Measurements from ENCODE around the gene HACD4. TPM values are rescaled to one million over a fixed set of nuclear protein-coding genes. Genes with fewer than 3 reads are reported as not detected.

HACD4 gene
- total RNA-seq, 1 experiment from 2014 or later: 0.63 TPM

DNA sequence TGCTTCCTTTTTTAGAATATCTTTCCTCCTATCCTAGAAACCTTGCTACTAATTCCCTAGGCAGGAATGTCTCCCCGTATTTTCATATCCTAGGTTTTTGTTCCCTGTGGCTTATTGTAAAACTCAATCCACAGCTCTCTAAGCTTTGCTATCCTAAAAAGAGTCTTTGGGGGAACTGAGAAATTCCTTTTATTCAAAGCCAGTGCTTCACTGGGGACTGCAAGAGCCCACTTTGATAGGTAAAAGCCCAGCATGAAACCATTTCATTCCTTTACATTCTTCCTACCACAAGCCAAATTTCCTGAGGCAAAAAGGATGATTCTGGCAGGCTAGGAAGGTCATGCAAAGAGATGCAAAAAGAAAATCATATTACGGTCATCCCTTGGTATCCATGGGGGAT lies 5.8 kb upstream of the HACD4 start:
- H2AK5ac ChIP-seq (ENCODE audit: insufficient read length, low read length): no peak overlapping the region
- H4K91ac ChIP-seq (ENCODE audit: insufficient read length, low read depth, low read length): no peak overlapping the region
- no peak overlapping the region for H4K5ac ChIP-seq (ENCODE audit: insufficient read length, low read depth, low read length)
- H3T11ph ChIP-seq (ENCODE audit: low read length): no peak overlapping the region
- DNase-seq: no peak
- H3K9me3 ChIP-seq (ENCODE audit: control insufficient read depth, low read depth, low read length): no peaks in the 10 kb centered on the region
- no peak overlapping the region for H4K8ac ChIP-seq (replicated peaks; ENCODE audit: insufficient read length, low read depth, low read length)
- Mint-ChIP-seq H3K4me1 (peaks cover 15 to 17% of the 10 kb centered on the region in 2 experiments), H3K36me3 (ENCODE audit: insufficient read depth in 1 of 3, low read depth in 3 of 3) (no peaks in the 10 kb centered on the region), H3K27ac (no peak overlapping the region), H3K27me3 (ENCODE audit: low read depth) (peaks cover 11% of the 10 kb centered on the region), H3K9me3 (no peaks in the 10 kb centered on the region; a peak in 1 of 5 replicates), H3K4me3 (no peak overlapping the region)
- no peak overlapping the region for H2BK5ac ChIP-seq (ENCODE audit: insufficient read length, low read length)
- H3K27me3 ChIP-seq (ENCODE audit: insufficient read depth, low read length): no peaks in the 10 kb centered on the region
- no CpG with 5 or more reads among the region's 2 CpGs for WGBS (ENCODE audit: extremely low coverage, insufficient read length, low lambda C conversion rate)
- H2AFZ ChIP-seq (ENCODE audit: low read length): no peak overlapping the region
- no peaks in the 10 kb centered on the region; the same call in 1 of the 2 replicates for H3K4me1 ChIP-seq (ENCODE audit: insufficient read depth, low read length)
- no peak overlapping the region for H3K23ac ChIP-seq (ENCODE audit: insufficient read length, low read depth, low read length)
- H2BK20ac ChIP-seq (ENCODE audit: low read depth, low read length, poor library complexity, severe bottlenecking): no peak overlapping the region
- H3K79me2 ChIP-seq (ENCODE audit: insufficient read depth, low read length): no peaks in the 10 kb centered on the region
- H2BK12ac ChIP-seq (ENCODE audit: insufficient read length, low read depth, low read length): no peak overlapping the region
- H3K4me2 ChIP-seq (ENCODE audit: insufficient read depth, insufficient read length, low read length): no peak overlapping the region
- H3K9ac ChIP-seq (ENCODE audit: extremely low read depth, insufficient read length, low read length): no peak overlapping the region
- TF ChIP-seq, protein P1, sequence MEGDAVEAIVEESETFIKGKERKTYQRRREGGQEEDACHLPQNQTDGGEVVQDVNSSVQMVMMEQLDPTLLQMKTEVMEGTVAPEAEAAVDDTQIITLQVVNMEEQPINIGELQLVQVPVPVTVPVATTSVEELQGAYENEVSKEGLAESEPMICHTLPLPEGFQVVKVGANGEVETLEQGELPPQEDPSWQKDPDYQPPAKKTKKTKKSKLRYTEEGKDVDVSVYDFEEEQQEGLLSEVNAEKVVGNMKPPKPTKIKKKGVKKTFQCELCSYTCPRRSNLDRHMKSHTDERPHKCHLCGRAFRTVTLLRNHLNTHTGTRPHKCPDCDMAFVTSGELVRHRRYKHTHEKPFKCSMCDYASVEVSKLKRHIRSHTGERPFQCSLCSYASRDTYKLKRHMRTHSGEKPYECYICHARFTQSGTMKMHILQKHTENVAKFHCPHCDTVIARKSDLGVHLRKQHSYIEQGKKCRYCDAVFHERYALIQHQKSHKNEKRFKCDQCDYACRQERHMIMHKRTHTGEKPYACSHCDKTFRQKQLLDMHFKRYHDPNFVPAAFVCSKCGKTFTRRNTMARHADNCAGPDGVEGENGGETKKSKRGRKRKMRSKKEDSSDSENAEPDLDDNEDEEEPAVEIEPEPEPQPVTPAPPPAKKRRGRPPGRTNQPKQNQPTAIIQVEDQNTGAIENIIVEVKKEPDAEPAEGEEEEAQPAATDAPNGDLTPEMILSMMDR (conservative IDR thresholded peaks at IDR 0.05): no peak
- no peak overlapping the region for H3K4ac ChIP-seq (ENCODE audit: low read depth, low read length)
- no peaks in the 10 kb centered on the region for H3K79me1 ChIP-seq (ENCODE audit: insufficient read depth, low read depth, low read length, poor library complexity, severe bottlenecking)
- no peaks in the 10 kb centered on the region for H3K23me2 ChIP-seq (ENCODE audit: insufficient read length, low read depth, low read length, poor library complexity, severe bottlenecking)
- no peak overlapping the region for H2BK120ac ChIP-seq (ENCODE audit: low read depth, low read length, poor library complexity, severe bottlenecking)
- no peak overlapping the region for H2BK15ac ChIP-seq (ENCODE audit: low read depth, low read length)
- no peak overlapping the region for H3K18ac ChIP-seq (ENCODE audit: insufficient read length, low read depth, low read length)
- H4K20me1 ChIP-seq (ENCODE audit: control insufficient read depth, insufficient read depth, insufficient read length): no peaks in the 10 kb centered on the region
- no peak overlapping the region for H3K14ac ChIP-seq (ENCODE audit: insufficient read depth, low read length)
- H3K56ac ChIP-seq (ENCODE audit: insufficient read length, low read depth, low read length): no peak overlapping the region
- no peak overlapping the region for H3K27ac ChIP-seq (ENCODE audit: insufficient read length, low read depth, low read length)

All from H9 (cell line).